Caco-2 (cell line): ENCODE data around the gene DERL3. TPM values are rescaled to one million over a fixed set of nuclear protein-coding genes. Genes with fewer than 3 reads are reported as not detected.

ENCODE experiments used
- BruUV-seq: library from RNA; stranded (reverse); fragments of 400-500 nt; replicated peaks from 2 replicates; lab custom pipeline; 2021; lab: Mats Ljungman, UMichigan
- CTCF ChIA-PET: fragments of 300-600 bp; sonication (Branson Sonifier 250); formaldehyde crosslinking; loops from one replicate; lab custom pipeline; 2022; ENCODE audit warnings: antibody characterized with exemption; lab: Charles Lee
- POLR2A ChIA-PET: fragments of 300-600 bp; sonication (Branson Sonifier 250); formaldehyde crosslinking; loops from one replicate; lab custom pipeline; 2022; ENCODE audit warnings: antibody characterized with exemption; lab: Charles Lee
- DNase-seq, 2 experiments: peaks; one replicate each; pipeline versions ENCODE4 v3.0.0 to v3.0.0-alpha.2; 2020 to 2022
- H3K27me3 ChIP-seq: replicated peaks from 2 replicates; pipeline ENCODE4 v1.6.0; 2011; ENCODE audit warnings: low read length; ENCODE audit not compliant: control insufficient read depth, insufficient read depth
- H3K36me3 ChIP-seq: 2 replicates; pipeline ENCODE4 v1.5.1; 2011; ENCODE audit warnings: low read length; ENCODE audit not compliant: control insufficient read depth, insufficient read depth
- H3K4me1 ChIP-seq: fragments of 250-450 bp; sonication (Bioruptor Pico); 2 replicates; pipeline ENCODE4 v1.5.1; 2020; ENCODE audit warnings: mild to moderate bottlenecking
- H3K4me3 ChIP-seq: 2 replicates; pipeline ENCODE4 v1.5.1; 2011; ENCODE audit warnings: low read depth, mild to moderate bottlenecking, control low read depth, low read length
- H3K9me3 ChIP-seq: fragments of 250-450 bp; sonication (Bioruptor Pico); 2 replicates; pipeline ENCODE4 v1.5.1; 2020; ENCODE audit warnings: mild to moderate bottlenecking, moderate library complexity
- H3K27ac Mint-ChIP-seq: one replicate; pipeline ENCODE4 v1.8.0; 2022; ENCODE audit warnings: mixed read lengths; ENCODE audit not compliant: unreplicated experiment
- H3K27me3 Mint-ChIP-seq: one replicate; pipeline ENCODE4 v1.8.0; 2022; ENCODE audit warnings: mixed read lengths; ENCODE audit not compliant: insufficient read depth, unreplicated experiment
- H3K36me3 Mint-ChIP-seq: one replicate; pipeline ENCODE4 v1.8.0; 2022; ENCODE audit warnings: mild to moderate bottlenecking, mixed read lengths; ENCODE audit not compliant: insufficient read depth, unreplicated experiment
- H3K4me1 Mint-ChIP-seq: one replicate; pipeline ENCODE4 v1.8.0; 2022; ENCODE audit warnings: low read depth, mixed read lengths; ENCODE audit not compliant: unreplicated experiment
- H3K4me3 Mint-ChIP-seq: one replicate; pipeline ENCODE4 v1.8.0; 2022; ENCODE audit warnings: mild to moderate bottlenecking, moderate library complexity, mixed read lengths; ENCODE audit not compliant: unreplicated experiment
- H3K9me3 Mint-ChIP-seq: one replicate; pipeline ENCODE4 v1.8.0; 2022; ENCODE audit warnings: mixed read lengths; ENCODE audit not compliant: unreplicated experiment
- intact Hi-C: fragments of 100-400 bp; cut with micrococcal nuclease; formaldehyde crosslinking; loops from one replicate; pipeline ENCODE4 v1.10.0; 2022; ENCODE audit not compliant: unreplicated experiment
- total RNA-seq: library from RNA; stranded (reverse); gene quantifications from 2 replicates; pipeline ENCODE4 v1.2.3, GENCODE V29; 2022
- TF ChIP-seq, protein P1 (sequence below), 2 experiments: fragments of 200-600 bp in 1 of 2; IDR thresholded peaks; 1 replicate in 1 of 2; 2 replicates in 1 of 2; pipeline versions ENCODE4 v1.5.1 to v1.8.0; 2011 to 2022; ENCODE audit warnings: antibody characterized with exemption in 1 of 2, control low read depth in 1 of 2, inconsistent platforms in 1 of 2, low read depth in 1 of 2, low read length in 1 of 2, mild to moderate bottlenecking in 1 of 2, moderate library complexity in 1 of 2; ENCODE audit not compliant: insufficient read depth in 1 of 2, severe bottlenecking in 1 of 2, unreplicated experiment in 1 of 2

DERL3 gene
- total RNA-seq, 1 experiment from 2014 or later = 4.4 TPM

DNA sequence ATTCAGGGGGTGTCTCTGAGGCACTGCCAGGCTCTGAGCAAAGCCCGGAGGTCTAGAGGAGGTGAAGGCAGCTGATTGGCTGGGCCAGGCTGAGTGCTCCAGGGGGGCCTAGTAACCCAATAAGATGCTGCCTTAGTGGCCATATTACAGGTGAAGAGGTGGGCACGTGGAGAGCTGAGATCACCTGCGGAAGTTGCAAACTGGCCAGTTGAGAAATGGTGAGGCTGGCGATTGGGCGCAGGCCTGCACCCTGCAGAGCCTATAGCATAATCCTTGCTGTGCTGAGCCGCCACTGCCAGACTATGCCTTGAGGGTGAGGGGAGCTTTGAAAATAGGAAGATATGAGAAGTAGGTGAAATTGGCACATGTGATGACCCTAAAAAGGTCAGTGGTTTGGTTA lies 21.7 kb downstream of the DERL3 start:
- BruUV-seq = no TSS peak
- CTCF ChIA-PET = no interaction called here
- Histone ChIP-seq H3K9me3 (no peaks in the 10 kb centered on the region), H3K4me3 (no peak overlapping the region), H3K36me3 (peaks cover 5% of the 10 kb centered on the region), H3K27me3 (no peaks in the 10 kb centered on the region), H3K4me1 (no peaks in the 10 kb centered on the region)
- Mint-ChIP-seq H3K4me1 (no peaks in the 10 kb centered on the region), H3K36me3 (peaks cover 72% of the 10 kb centered on the region), H3K9me3 (no peaks in the 10 kb centered on the region), H3K4me3 (no peak overlapping the region), H3K27me3 (no peaks in the 10 kb centered on the region), H3K27ac (no peak overlapping the region)
- TF ChIP-seq, protein P1, sequence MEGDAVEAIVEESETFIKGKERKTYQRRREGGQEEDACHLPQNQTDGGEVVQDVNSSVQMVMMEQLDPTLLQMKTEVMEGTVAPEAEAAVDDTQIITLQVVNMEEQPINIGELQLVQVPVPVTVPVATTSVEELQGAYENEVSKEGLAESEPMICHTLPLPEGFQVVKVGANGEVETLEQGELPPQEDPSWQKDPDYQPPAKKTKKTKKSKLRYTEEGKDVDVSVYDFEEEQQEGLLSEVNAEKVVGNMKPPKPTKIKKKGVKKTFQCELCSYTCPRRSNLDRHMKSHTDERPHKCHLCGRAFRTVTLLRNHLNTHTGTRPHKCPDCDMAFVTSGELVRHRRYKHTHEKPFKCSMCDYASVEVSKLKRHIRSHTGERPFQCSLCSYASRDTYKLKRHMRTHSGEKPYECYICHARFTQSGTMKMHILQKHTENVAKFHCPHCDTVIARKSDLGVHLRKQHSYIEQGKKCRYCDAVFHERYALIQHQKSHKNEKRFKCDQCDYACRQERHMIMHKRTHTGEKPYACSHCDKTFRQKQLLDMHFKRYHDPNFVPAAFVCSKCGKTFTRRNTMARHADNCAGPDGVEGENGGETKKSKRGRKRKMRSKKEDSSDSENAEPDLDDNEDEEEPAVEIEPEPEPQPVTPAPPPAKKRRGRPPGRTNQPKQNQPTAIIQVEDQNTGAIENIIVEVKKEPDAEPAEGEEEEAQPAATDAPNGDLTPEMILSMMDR (IDR thresholded peaks at IDR 0.05; ENCODE audit: insufficient read depth in 1 of 2, low read depth in 1 of 2, low read length in 1 of 2, severe bottlenecking in 1 of 2, unreplicated experiment in 1 of 2) = no peak
- DNase-seq = no peak
- POLR2A ChIA-PET = no interaction called here
- intact Hi-C loops = no loop called here

DNA sequence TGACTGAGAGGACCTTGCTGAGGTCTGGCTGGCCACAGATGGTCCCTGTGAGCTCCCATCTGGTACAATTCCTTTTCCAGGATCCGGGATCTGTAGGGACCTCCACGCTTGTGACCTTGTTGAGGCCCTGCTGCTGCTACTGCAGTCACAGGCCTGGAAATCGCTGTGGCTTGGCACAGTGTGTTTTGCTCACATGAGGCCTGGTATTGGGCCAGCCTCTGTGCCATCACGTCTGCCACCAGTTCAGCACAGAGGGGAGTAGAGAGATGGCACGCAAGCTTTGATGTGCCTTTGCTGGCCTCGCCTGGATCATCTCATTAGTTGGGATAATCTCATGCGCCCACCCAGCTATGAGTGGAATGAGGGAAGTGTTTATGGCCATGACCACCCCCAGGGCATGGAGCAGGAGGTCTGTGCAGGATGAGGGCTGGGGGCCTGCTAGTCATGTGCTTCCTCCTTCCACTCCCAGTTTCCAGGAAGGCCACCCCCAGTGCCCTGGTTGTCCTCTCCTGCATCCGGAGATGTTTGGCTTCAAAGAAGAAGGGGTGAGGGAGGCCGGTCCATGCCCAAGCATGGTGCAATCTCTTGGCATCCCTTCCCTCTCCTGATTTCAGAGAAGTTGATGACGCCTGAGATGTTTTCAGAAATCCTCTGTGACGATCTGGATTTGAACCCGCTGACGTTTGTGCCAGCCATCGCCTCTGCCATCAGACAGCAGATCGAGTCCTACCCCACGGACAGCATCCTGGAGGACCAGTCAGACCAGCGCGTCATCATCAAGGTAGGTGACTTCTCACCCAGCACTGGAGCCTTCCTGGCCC lies 22.4 kb downstream of the DERL3 start:
- Histone ChIP-seq H3K4me1 (no peaks in the 10 kb centered on the region), H3K9me3 (no peaks in the 10 kb centered on the region), H3K36me3 (peaks cover 5% of the 10 kb centered on the region), H3K27me3 (no peaks in the 10 kb centered on the region), H3K4me3 (no peak overlapping the region)
- TF ChIP-seq, protein P1 (IDR thresholded peaks at IDR 0.05; ENCODE audit: insufficient read depth in 1 of 2, low read depth in 1 of 2, low read length in 1 of 2, severe bottlenecking in 1 of 2, unreplicated experiment in 1 of 2) = no peak
- CTCF ChIA-PET = no interaction called here
- no peak for DNase-seq
- Mint-ChIP-seq H3K36me3 (peaks cover 77% of the 10 kb centered on the region), H3K27me3 (no peaks in the 10 kb centered on the region), H3K4me3 (no peak overlapping the region), H3K9me3 (no peaks in the 10 kb centered on the region), H3K27ac (no peak overlapping the region), H3K4me1 (no peaks in the 10 kb centered on the region)
- intact Hi-C loops = no loop called here
- no TSS peak for BruUV-seq
- POLR2A ChIA-PET = no interaction called here

DNA sequence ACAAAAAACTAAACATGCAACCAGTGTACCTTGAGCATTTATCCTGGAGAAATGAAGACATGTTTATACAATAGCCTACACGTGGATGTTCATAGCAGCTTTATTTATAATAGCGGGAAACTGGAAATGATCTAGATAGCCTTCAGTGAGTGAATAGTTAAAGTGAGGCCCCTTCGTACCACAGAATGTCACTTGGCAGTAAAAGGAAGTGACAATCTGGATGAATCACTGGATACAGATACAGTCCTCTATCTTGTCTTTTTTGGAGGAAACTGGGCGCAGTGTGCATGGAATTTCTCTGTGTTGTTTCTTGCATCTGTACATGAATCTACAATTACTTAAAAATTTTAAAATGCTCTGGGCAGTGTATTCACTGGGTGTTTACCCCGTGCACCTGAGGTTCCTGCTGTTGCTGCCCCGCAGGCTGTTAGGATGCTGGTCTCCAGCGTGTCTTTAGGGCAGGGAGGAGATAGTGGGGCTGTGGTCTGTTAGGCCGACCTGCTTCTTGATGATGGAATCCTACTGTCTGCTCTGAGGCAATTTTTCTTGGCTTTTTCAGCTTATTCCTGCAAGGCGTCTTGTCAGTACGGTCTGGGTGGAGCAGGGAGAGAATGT lies 23.2 kb downstream of the DERL3 start:
- intact Hi-C loops = no loop called here
- H3K4me1 ChIP-seq = no peaks in the 10 kb centered on the region
- Mint-ChIP-seq H3K4me1 (no peaks in the 10 kb centered on the region), H3K9me3 (no peaks in the 10 kb centered on the region), H3K4me3 (no peak overlapping the region), H3K27me3 (no peaks in the 10 kb centered on the region), H3K27ac (no peak overlapping the region), H3K36me3 (peaks cover 80% of the 10 kb centered on the region)
- DNase-seq = no peak
- ChIA-PET POLR2A (no interaction called here), CTCF (no interaction called here)
- no peaks in the 10 kb centered on the region for H3K9me3 ChIP-seq
- TF ChIP-seq, protein P1 (IDR thresholded peaks at IDR 0.05; ENCODE audit: insufficient read depth in 1 of 2, low read depth in 1 of 2, low read length in 1 of 2, severe bottlenecking in 1 of 2, unreplicated experiment in 1 of 2) = no peak
- BruUV-seq = no TSS peak
- H3K27me3 ChIP-seq = no peaks in the 10 kb centered on the region
- H3K36me3 ChIP-seq = peaks cover 5% of the 10 kb centered on the region
- H3K4me3 ChIP-seq = no peak overlapping the region
